CD4-positive, CD25-positive, alpha-beta regulatory T cell (primary cell): ENCODE measurements around the gene SUCLG2. TPM values are rescaled to one million over a fixed set of nuclear protein-coding genes. Genes with fewer than 3 reads are reported as not detected.

Source experiments
- ATAC-seq, 2 donors: fragments of 150-1000 bp; cut with Tn5 transposase; one replicate each; pipeline ENCODE4 v1.10.0; 2021; ENCODE audit warnings: low read depth in 2 of 2, moderate number of reproducible peaks in 2 of 2, moderate library complexity in 1 of 2
- DNase-seq, 3 donors: peaks; one replicate each; pipeline versions ENCODE4 v3.0.0 to v3.0.0-alpha.2; 2012 to 2022; ENCODE audit warnings: mixed read lengths in 1 of 3
- H3K27ac ChIP-seq: one replicate; pipeline ENCODE4 v1.7.0; 2013; ENCODE audit warnings: mild to moderate bottlenecking, low read length; ENCODE audit not compliant: insufficient read depth, poor library complexity, severe bottlenecking
- H3K27me3 ChIP-seq: one replicate; pipeline ENCODE4 v1.7.0; 2013; ENCODE audit warnings: low read length; ENCODE audit not compliant: control insufficient read depth, insufficient read depth
- H3K36me3 ChIP-seq: one replicate; pipeline ENCODE4 v1.7.0; 2013; ENCODE audit warnings: mild to moderate bottlenecking, low read length, moderate library complexity; ENCODE audit not compliant: control insufficient read depth, insufficient read depth
- H3K4me1 ChIP-seq: 2 replicates; pipeline ENCODE4 v1.7.0; 2013; ENCODE audit warnings: mild to moderate bottlenecking, low read length; ENCODE audit not compliant: insufficient read depth, control insufficient read depth, poor library complexity, severe bottlenecking
- H3K4me3 ChIP-seq: one replicate; pipeline ENCODE4 v1.7.0; 2013; ENCODE audit warnings: low read depth, mild to moderate bottlenecking, low read length, moderate library complexity
- H3K9me3 ChIP-seq, 2 experiments: 1 replicate in 1 of 2; 2 replicates in 1 of 2; pipeline ENCODE4 v1.7.0; 2013; ENCODE audit warnings: low read length in 2 of 2, mild to moderate bottlenecking in 1 of 2, moderate library complexity in 1 of 2; ENCODE audit not compliant: control insufficient read depth in 2 of 2
- H3K27ac Mint-ChIP-seq, 3 donors: one replicate each; pipeline ENCODE4 v1.8.0; 2020 to 2022; ENCODE audit warnings: mild to moderate bottlenecking in 3 of 3, mixed read lengths in 3 of 3, moderate library complexity in 2 of 3
- H3K27me3 Mint-ChIP-seq: one replicate; pipeline ENCODE4 v1.8.0; 2022; ENCODE audit warnings: mild to moderate bottlenecking, mixed read lengths
- H3K36me3 Mint-ChIP-seq: one replicate; pipeline ENCODE4 v1.8.0; 2020; ENCODE audit warnings: mixed read lengths
- H3K4me1 Mint-ChIP-seq, 4 donors: one replicate each; pipeline ENCODE4 v1.8.0; 2020 to 2022; ENCODE audit warnings: mixed read lengths in 4 of 4, mild to moderate bottlenecking in 1 of 4
- H3K4me3 Mint-ChIP-seq, 4 donors: one replicate each; pipeline ENCODE4 v1.8.0; 2020 to 2022; ENCODE audit warnings: mild to moderate bottlenecking in 4 of 4, mixed read lengths in 4 of 4, moderate library complexity in 3 of 4
- H3K9me3 Mint-ChIP-seq, 7 donors: one replicate each; pipeline ENCODE4 v1.8.0; 2020 to 2022; ENCODE audit warnings: mixed read lengths in 7 of 7, mild to moderate bottlenecking in 3 of 7, moderate library complexity in 2 of 7
- polyA plus RNA-seq, 4 donors: library from polyadenylated mRNA; unstranded; fragments of 300-500 nt; fragmentation: Illumina TruSeq; gene quantifications; one replicate each; pipeline ENCODE4 v1.2.3, GENCODE V29; 2021
- total RNA-seq: library from RNA; stranded (reverse); gene quantifications from one replicate; pipeline ENCODE4 v1.2.3, GENCODE V29; 2022

SUCLG2 gene
- total and polyA plus RNA-seq, 5 donors from 2014 or later = 53.6 to 75.0 (median 67.6) TPM

DNA sequence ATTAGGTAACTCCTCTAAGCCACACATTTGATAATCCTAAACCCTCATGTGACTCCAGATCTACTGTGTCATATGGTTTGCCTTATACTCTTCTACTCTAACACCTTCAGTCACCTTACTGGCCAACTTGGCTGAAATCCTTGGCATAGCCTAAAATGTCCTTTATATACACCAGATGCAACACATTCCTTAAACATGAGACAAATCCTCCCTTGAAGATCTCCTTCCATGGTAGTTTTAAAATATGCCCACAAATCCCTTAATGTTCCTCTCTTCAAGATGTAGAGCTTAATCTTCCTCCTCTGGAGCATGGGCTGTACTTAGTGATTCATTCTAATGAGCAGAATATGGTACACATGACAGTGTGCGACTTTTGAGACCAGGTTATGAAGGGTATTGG lies 238.9 kb downstream of the SUCLG2 start:
- H3K27ac ChIP-seq = no peak overlapping the region
- H3K4me1 ChIP-seq = no peaks in the 10 kb centered on the region
- H3K4me3 Mint-ChIP-seq = no peak overlapping the region
- H3K9me3 Mint-ChIP-seq = peaks cover 0 to 11% (median 0%) of the 10 kb centered on the region in 7 donors
- peaks cover 0 to 17% (median 8%) of the 10 kb centered on the region in 4 donors for H3K4me1 Mint-ChIP-seq
- peaks cover 18% of the 10 kb centered on the region for H3K36me3 ChIP-seq
- DNase-seq (no peak), ATAC-seq (no peak)
- H3K4me3 ChIP-seq = no peak overlapping the region
- H3K27me3 ChIP-seq = no peaks in the 10 kb centered on the region
- H3K36me3 Mint-ChIP-seq = peaks cover 41% of the 10 kb centered on the region
- H3K27me3 Mint-ChIP-seq = no peaks in the 10 kb centered on the region
- H3K27ac Mint-ChIP-seq = peak overlapping the region in 1 of 3 donors; percentile 62
- peaks cover 9 to 10% of the 10 kb centered on the region in 2 experiments for H3K9me3 ChIP-seq

DNA sequence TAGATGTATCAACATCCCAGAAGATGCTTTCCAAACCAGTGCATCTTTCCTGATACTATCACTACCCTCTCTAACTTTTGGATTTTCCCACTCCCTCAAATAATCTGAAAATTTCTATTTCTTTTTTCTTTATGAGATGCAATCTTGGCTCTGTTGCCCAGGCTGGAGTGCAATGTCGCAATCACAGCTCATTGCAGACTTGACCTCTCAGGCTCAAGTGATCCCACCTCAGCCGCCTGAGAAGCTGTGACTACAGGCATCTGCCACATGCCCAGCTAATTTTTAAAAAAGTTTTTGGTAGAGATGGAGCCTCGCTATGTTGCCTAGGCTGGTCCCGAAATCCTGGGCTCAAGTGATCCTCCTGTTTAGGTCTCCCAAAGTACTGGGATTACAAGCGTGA lies 239.7 kb downstream of the SUCLG2 start:
- Mint-ChIP-seq H3K4me1 (peaks cover 6 to 22% (median 11%) of the 10 kb centered on the region in 4 donors), H3K4me3 (no peak overlapping the region), H3K36me3 (peaks cover 35% of the 10 kb centered on the region), H3K9me3 (peaks cover 0 to 3% (median 0%) of the 10 kb centered on the region in 7 donors), H3K27ac (no peak overlapping the region), H3K27me3 (no peaks in the 10 kb centered on the region)
- ATAC-seq (no peak), DNase-seq (no peak)
- H3K4me3 ChIP-seq = no peak overlapping the region
- H3K4me1 ChIP-seq = no peaks in the 10 kb centered on the region
- no peaks in the 10 kb centered on the region for H3K27me3 ChIP-seq
- no peak overlapping the region for H3K27ac ChIP-seq
- H3K9me3 ChIP-seq = peaks cover 2 to 3% of the 10 kb centered on the region in 2 experiments
- H3K36me3 ChIP-seq = peaks cover 12% of the 10 kb centered on the region

DNA sequence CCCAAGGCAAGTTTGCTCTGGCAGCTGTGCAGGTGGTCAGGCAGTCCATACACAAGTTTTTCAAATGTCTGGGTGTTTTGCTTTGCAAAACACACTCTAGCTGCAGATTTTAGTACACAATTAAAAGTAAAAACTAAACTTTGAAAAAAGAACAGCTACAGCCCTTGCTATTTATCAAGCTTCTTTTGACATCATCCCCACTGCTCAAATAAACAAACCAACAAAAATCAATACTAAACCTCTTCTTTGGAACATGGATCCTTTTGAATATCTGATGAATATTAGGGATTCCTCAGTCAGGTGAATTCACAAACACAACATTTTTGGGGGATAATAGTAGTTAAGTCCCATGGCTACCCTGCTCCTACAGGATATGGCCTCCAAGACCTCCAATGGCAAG lies 249.2 kb downstream of the SUCLG2 start:
- no peak for ATAC-seq
- DNase-seq = no peak
- no peak overlapping the region for H3K4me3 Mint-ChIP-seq
- H3K27ac ChIP-seq = no peak overlapping the region
- H3K4me1 Mint-ChIP-seq = peaks cover 3 to 20% (median 8%) of the 10 kb centered on the region in 4 donors
- peaks cover 70% of the 10 kb centered on the region for H3K36me3 Mint-ChIP-seq
- H3K27ac Mint-ChIP-seq = peak overlapping the region in 1 of 3 donors; percentile 52
- H3K9me3 ChIP-seq = no peaks in the 10 kb centered on the region
- no peak overlapping the region for H3K4me3 ChIP-seq
- H3K36me3 ChIP-seq = peaks cover 28% of the 10 kb centered on the region
- H3K27me3 Mint-ChIP-seq = no peaks in the 10 kb centered on the region
- no peaks in the 10 kb centered on the region for H3K4me1 ChIP-seq
- no peaks in the 10 kb centered on the region for H3K27me3 ChIP-seq
- H3K9me3 Mint-ChIP-seq = peaks cover 0 to 1% (median 0%) of the 10 kb centered on the region in 7 donors

GRCh38 chr3:67402873-67403272 lies 251.5 kb downstream of the SUCLG2 start:
- H3K9me3 ChIP-seq = no peaks in the 10 kb centered on the region
- no peaks in the 10 kb centered on the region for H3K27me3 ChIP-seq
- H3K36me3 Mint-ChIP-seq = peaks cover 70% of the 10 kb centered on the region
- no peak for DNase-seq
- no peaks in the 10 kb centered on the region for H3K27me3 Mint-ChIP-seq
- H3K4me3 ChIP-seq = no peak overlapping the region
- H3K27ac Mint-ChIP-seq = no peak overlapping the region
- H3K4me1 Mint-ChIP-seq = peaks cover 0 to 8% (median 3%) of the 10 kb centered on the region in 4 donors
- peaks cover 32% of the 10 kb centered on the region for H3K36me3 ChIP-seq
- peaks cover 0 to 3% (median 0%) of the 10 kb centered on the region in 7 donors for H3K9me3 Mint-ChIP-seq
- no peak overlapping the region for H3K4me3 Mint-ChIP-seq
- H3K27ac ChIP-seq = no peak overlapping the region
- ATAC-seq = no peak
- no peaks in the 10 kb centered on the region for H3K4me1 ChIP-seq

DNA sequence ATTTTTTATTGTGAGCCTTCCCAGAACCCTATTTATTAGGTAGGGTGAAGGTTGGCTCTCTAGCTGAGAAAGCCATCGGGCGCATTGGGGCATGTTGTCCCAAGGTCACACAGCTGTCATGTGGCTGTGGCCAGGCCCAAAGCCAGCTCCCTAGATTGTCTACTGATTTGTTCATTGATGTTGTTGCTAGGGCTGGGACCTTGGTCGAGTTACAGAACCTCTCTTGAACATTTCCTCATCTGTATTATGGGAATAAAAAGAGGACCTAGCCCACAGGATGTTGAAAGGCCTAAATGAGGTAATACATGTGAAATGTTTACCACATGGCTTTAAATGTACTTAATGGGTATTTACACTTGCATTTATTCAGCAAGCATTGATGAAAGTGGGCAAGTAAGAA lies 252.5 kb downstream of the SUCLG2 start:
- H3K9me3 ChIP-seq = no peaks in the 10 kb centered on the region
- H3K4me1 ChIP-seq = no peaks in the 10 kb centered on the region
- peaks cover 65% of the 10 kb centered on the region for H3K36me3 Mint-ChIP-seq
- peaks cover 0 to 8% (median 3%) of the 10 kb centered on the region in 4 donors for H3K4me1 Mint-ChIP-seq
- no peaks in the 10 kb centered on the region for H3K27me3 ChIP-seq
- no peaks in the 10 kb centered on the region for H3K27me3 Mint-ChIP-seq
- H3K4me3 Mint-ChIP-seq = no peak overlapping the region
- peaks cover 28% of the 10 kb centered on the region for H3K36me3 ChIP-seq
- DNase-seq (no peak), ATAC-seq (no peak)
- H3K9me3 Mint-ChIP-seq = peaks cover 0 to 3% (median 0%) of the 10 kb centered on the region in 7 donors
- H3K27ac ChIP-seq = no peak overlapping the region
- H3K27ac Mint-ChIP-seq = peak overlapping the region in 1 of 3 donors; percentile 21
- H3K4me3 ChIP-seq = no peak overlapping the region

DNA sequence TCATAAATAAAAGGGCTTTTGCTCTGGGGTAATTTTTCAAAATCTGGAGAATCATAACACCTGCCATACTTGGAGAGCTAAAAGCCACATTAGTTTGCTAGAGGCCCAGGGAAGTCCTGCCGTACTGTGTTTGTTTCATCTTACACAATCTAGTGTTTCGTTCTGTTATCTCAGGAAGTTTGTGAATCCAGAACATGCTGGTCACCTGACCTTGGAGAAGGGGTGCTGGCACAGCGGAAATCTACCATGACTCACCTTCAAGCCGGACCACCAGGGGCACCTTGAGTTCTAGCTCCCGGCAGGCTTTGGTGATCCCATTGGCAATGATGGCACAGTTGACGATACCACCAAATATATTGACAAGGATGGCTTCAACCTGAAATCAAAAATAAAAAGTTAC lies 253.9 kb downstream of the SUCLG2 start:
- no peaks in the 10 kb centered on the region for H3K27me3 Mint-ChIP-seq
- H3K27ac Mint-ChIP-seq = no peak overlapping the region
- peaks cover 54% of the 10 kb centered on the region for H3K36me3 Mint-ChIP-seq

GRCh38 chr3:67389176-67389575 lies 265.2 kb downstream of the SUCLG2 start:
- Mint-ChIP-seq H3K27ac (peak overlapping the region in 1 of 3 donors; percentile 45), H3K4me3 (no peak overlapping the region), H3K36me3 (peaks cover 50% of the 10 kb centered on the region), H3K4me1 (peaks cover 5 to 19% (median 10%) of the 10 kb centered on the region in 4 donors), H3K9me3 (peaks cover 0 to 2% (median 0%) of the 10 kb centered on the region in 7 donors), H3K27me3 (no peaks in the 10 kb centered on the region)
- DNase-seq (no peak), ATAC-seq (no peak)
- Histone ChIP-seq H3K4me3 (no peak overlapping the region), H3K27ac (no peak overlapping the region), H3K4me1 (no peaks in the 10 kb centered on the region), H3K36me3 (peaks cover 36% of the 10 kb centered on the region), H3K9me3 (no peaks in the 10 kb centered on the region), H3K27me3 (no peaks in the 10 kb centered on the region)

More for the DNA sequence above, 253.9 kb downstream of the SUCLG2 start:
- Histone ChIP-seq H3K9me3 (no peaks in the 10 kb centered on the region), H3K27ac (no peak overlapping the region), H3K36me3 (peaks cover 21% of the 10 kb centered on the region), H3K27me3 (no peaks in the 10 kb centered on the region), H3K4me3 (no peak overlapping the region), H3K4me1 (no peaks in the 10 kb centered on the region)
- Mint-ChIP-seq H3K9me3 (peaks cover 0 to 3% (median 0%) of the 10 kb centered on the region in 7 donors), H3K4me3 (no peak overlapping the region), H3K4me1 (peaks cover 0 to 9% (median 7%) of the 10 kb centered on the region in 4 donors)
- DNase-seq (no peak), ATAC-seq (no peak)

GRCh38 chr3:67388738-67389137 lies 265.7 kb downstream of the SUCLG2 start:
- H3K27ac Mint-ChIP-seq = peak overlapping the region in 2 of 3 donors; percentile 22 to 45

More at GRCh38 chr3:67388738-67389137, 265.7 kb downstream of the SUCLG2 start:
- Histone ChIP-seq H3K36me3 (peaks cover 36% of the 10 kb centered on the region), H3K27ac (no peak overlapping the region), H3K9me3 (no peaks in the 10 kb centered on the region), H3K4me1 (no peaks in the 10 kb centered on the region), H3K4me3 (no peak overlapping the region), H3K27me3 (no peaks in the 10 kb centered on the region)
- Mint-ChIP-seq H3K36me3 (peaks cover 50% of the 10 kb centered on the region), H3K4me3 (no peak overlapping the region), H3K9me3 (peaks cover 0 to 2% (median 0%) of the 10 kb centered on the region in 7 donors), H3K4me1 (peaks cover 5 to 19% (median 10%) of the 10 kb centered on the region in 4 donors), H3K27me3 (no peaks in the 10 kb centered on the region)
- DNase-seq = no peak
- ATAC-seq = no peak
